Nephron (organoid): Measurements from ENCODE around the gene MLF2.

ENCODE experiments used
- H3K27ac Mint-ChIP-seq, 3 experiments: 2 replicates each; pipeline ENCODE4 v1.8.0; 2020; ENCODE audit warnings: mixed read lengths in 3 of 3, mild to moderate bottlenecking in 2 of 3, moderate library complexity in 1 of 3
- H3K27me3 Mint-ChIP-seq: 2 replicates; pipeline ENCODE4 v1.8.0; 2021; ENCODE audit warnings: low read depth, mild to moderate bottlenecking, moderate library complexity, mixed read lengths
- H3K36me3 Mint-ChIP-seq: 2 replicates; pipeline ENCODE4 v1.8.0; 2020; ENCODE audit warnings: low read depth, mixed read lengths
- H3K4me1 Mint-ChIP-seq: 2 replicates; pipeline ENCODE4 v1.8.0; 2020; ENCODE audit warnings: mixed read lengths
- H3K4me3 Mint-ChIP-seq, 3 experiments: 2 replicates each; pipeline ENCODE4 v1.8.0; 2020; ENCODE audit warnings: mild to moderate bottlenecking in 3 of 3, mixed read lengths in 3 of 3, moderate library complexity in 2 of 3
- H3K9me3 Mint-ChIP-seq: 2 replicates; pipeline ENCODE4 v1.8.0; 2020; ENCODE audit warnings: mixed read lengths
- CTCF ChIP-seq, 3 experiments: fragments of 200-600 bp; sonication (generic); IDR thresholded peaks; one replicate each; pipeline ENCODE4 v1.5.0; 2021; ENCODE audit warnings: antibody characterized with exemption in 3 of 3; ENCODE audit not compliant: unreplicated experiment in 3 of 3

MLF2 gene

GRCh38 chr12:6735448-6736191, 17.3 kb downstream of the MLF2 start:
- peak; percentile 69 to 78 (median 71) for TF ChIP-seq CTCF (IDR thresholded peaks at IDR 0.05; ENCODE audit: unreplicated experiment in 3 of 3)
- H3K4me1 Mint-ChIP-seq: peaks cover 5% of the 10 kb centered on the region
- peaks cover 13% of the 10 kb centered on the region for H3K36me3 Mint-ChIP-seq
- H3K27me3 Mint-ChIP-seq: no peaks in the 10 kb centered on the region
- no peaks in the 10 kb centered on the region for H3K9me3 Mint-ChIP-seq
- no peak overlapping the region for H3K4me3 Mint-ChIP-seq
- H3K27ac Mint-ChIP-seq: peak overlapping the region; percentile 7 to 54 (median 42)

- no peak for TF ChIP-seq CTCF (IDR thresholded peaks at IDR 0.05; ENCODE audit: unreplicated experiment in 3 of 3)
- peaks cover 5% of the 10 kb centered on the region for H3K4me1 Mint-ChIP-seq
- no peak overlapping the region for H3K4me3 Mint-ChIP-seq
- peaks cover 20% of the 10 kb centered on the region for H3K36me3 Mint-ChIP-seq
- no peaks in the 10 kb centered on the region for H3K9me3 Mint-ChIP-seq
- H3K27ac Mint-ChIP-seq: no peak overlapping the region
- H3K27me3 Mint-ChIP-seq: no peaks in the 10 kb centered on the region
Observed at GRCh38 chr12:6734506-6735387, 18.2 kb downstream of the MLF2 start.

DNA sequence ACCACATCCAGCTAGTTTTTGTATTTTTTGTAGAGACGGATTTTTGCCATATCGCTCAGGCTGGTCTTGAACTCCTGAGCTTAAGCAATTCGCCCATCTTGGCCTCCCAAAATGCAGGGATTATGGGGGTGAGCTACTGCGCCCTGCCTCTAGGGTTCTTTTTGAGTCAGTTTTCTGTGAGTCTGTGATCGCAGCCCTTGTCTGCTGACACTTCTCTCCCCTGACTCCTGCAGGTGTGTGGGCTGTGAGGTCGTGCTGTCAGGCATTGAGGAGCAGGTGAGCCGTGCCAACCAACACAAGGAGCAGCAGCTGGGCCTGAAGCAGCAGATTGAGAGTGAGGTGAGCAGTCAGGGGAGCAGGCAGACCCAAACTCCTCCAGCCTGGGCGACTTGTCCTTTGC, 22.8 kb downstream of the MLF2 start:
- Mint-ChIP-seq H3K9me3 (no peaks in the 10 kb centered on the region), H3K4me3 (no peak overlapping the region), H3K27ac (no peak overlapping the region), H3K36me3 (peaks cover 31% of the 10 kb centered on the region), H3K4me1 (no peaks in the 10 kb centered on the region), H3K27me3 (no peaks in the 10 kb centered on the region)
- no peak for TF ChIP-seq CTCF (IDR thresholded peaks at IDR 0.05; ENCODE audit: unreplicated experiment in 3 of 3)

DNA sequence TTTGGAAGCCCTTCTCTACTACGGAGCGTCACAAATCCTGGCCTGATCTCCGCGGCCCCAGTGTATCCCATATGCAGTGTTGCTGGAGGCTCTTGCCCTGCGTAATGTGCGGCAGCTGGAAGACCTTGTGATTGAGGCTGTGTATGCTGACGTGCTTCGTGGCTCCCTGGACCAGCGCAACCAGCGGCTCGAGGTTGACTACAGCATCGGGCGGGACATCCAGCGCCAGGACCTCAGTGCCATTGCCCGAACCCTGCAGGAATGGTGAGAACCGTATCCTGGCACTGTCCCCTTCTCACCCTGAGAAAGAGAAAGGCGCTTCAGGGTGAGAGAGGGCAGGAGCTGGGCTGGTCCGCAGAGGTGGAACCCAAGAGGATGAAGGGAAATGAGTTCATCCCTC, 23.8 kb downstream of the MLF2 start:
- Mint-ChIP-seq H3K9me3 (no peaks in the 10 kb centered on the region), H3K4me3 (no peak overlapping the region), H3K27ac (no peak overlapping the region), H3K36me3 (peaks cover 31% of the 10 kb centered on the region), H3K27me3 (no peaks in the 10 kb centered on the region), H3K4me1 (peaks cover 5% of the 10 kb centered on the region)
- no peak for TF ChIP-seq CTCF (IDR thresholded peaks at IDR 0.05; ENCODE audit: unreplicated experiment in 3 of 3)

DNA sequence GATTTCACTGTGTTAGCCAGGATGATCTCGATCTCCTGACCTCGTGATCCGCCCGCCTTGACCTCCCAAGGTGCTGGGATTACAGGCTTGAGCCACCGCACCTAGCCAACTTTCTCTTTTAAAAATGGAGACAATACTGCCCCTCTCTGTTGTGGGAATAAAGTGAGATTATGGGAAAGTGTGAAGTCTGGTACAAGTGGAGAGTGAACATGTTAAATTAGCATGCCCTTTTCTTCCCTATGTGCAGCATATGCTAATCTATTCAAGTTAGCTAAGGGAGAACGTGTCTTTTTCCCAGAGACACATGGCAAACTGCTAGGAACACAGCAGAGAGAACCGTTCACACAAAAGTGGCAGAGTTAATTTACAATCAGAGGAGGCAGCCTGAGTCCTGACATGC, 27.6 kb downstream of the MLF2 start:
- Mint-ChIP-seq H3K27me3 (peaks cover 6% of the 10 kb centered on the region), H3K4me3 (peak overlapping the region; percentile 71 to 92 (median 75)), H3K4me1 (peaks cover 12% of the 10 kb centered on the region), H3K36me3 (peaks cover 21% of the 10 kb centered on the region), H3K27ac (peak overlapping the region in 2 of 3 experiments; percentile 53 to 68), H3K9me3 (peaks cover 3% of the 10 kb centered on the region)
- no peak for TF ChIP-seq CTCF (IDR thresholded peaks at IDR 0.05; ENCODE audit: unreplicated experiment in 3 of 3)
